ENCODE measurements around the gene CCDC102A. TPM values are rescaled to one million over a fixed set of nuclear protein-coding genes. Genes with fewer than 3 reads are reported as not detected.
A peak's percentile ranks its signal among the peaks of the same experiment; 100 is the strongest.

CCDC102A gene
- total and polyA plus RNA-seq, 2 of the 13 experiments (the other 11 are each of a cell fraction or from before 2014, with no cell fraction given), result 2.1 to 2.8 TPM

GRCh38 chr16:57485916-57486857, 50.2 kb downstream of the CCDC102A start, which contains the start of gene DOK4 (continued):
- TF ChIP-seq ZNF407 (CRISPR knock-in tag; IDR thresholded peaks at IDR 0.05; ENCODE audit: not compliant biosample characterization) (no peak), ZNF34 (CRISPR knock-in tag; IDR thresholded peaks at IDR 0.05; ENCODE audit: borderline replicate concordance) (no peak), MLXIP (CRISPR knock-in tag; IDR thresholded peaks at IDR 0.05; ENCODE audit: borderline replicate concordance) (no peak), AGO1 (IDR thresholded peaks at IDR 0.05; ENCODE audit: low read depth, low read length, poor library complexity, severe bottlenecking) (no peak), ZNF136 (CRISPR knock-in tag; IDR thresholded peaks at IDR 0.05; ENCODE audit: low read depth) (0 out of 2 replicates have a peak, but pooled peaks have one; percentile 30), ZNF710 (CRISPR knock-in tag; IDR thresholded peaks at IDR 0.05; ENCODE audit: borderline replicate concordance) (no peak), ZBTB38 (CRISPR knock-in tag; IDR thresholded peaks at IDR 0.05) (no peak; the same call in 1 of the 2 replicates)
- TF ChIP-seq, protein P1, sequence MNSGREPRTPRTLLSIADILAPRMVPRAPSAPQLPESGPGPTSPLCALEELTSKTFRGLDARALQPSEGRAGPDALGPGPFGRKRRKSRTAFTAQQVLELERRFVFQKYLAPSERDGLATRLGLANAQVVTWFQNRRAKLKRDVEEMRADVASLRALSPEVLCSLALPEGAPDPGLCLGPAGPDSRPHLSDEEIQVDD (CRISPR knock-in tag; IDR thresholded peaks at IDR 0.05; ENCODE audit: borderline replicate concordance), result no peak
- TF ChIP-seq, protein P2, sequence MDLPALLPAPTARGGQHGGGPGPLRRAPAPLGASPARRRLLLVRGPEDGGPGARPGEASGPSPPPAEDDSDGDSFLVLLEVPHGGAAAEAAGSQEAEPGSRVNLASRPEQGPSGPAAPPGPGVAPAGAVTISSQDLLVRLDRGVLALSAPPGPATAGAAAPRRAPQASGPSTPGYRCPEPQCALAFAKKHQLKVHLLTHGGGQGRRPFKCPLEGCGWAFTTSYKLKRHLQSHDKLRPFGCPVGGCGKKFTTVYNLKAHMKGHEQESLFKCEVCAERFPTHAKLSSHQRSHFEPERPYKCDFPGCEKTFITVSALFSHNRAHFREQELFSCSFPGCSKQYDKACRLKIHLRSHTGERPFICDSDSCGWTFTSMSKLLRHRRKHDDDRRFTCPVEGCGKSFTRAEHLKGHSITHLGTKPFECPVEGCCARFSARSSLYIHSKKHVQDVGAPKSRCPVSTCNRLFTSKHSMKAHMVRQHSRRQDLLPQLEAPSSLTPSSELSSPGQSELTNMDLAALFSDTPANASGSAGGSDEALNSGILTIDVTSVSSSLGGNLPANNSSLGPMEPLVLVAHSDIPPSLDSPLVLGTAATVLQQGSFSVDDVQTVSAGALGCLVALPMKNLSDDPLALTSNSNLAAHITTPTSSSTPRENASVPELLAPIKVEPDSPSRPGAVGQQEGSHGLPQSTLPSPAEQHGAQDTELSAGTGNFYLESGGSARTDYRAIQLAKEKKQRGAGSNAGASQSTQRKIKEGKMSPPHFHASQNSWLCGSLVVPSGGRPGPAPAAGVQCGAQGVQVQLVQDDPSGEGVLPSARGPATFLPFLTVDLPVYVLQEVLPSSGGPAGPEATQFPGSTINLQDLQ (CRISPR knock-in tag; IDR thresholded peaks at IDR 0.05), result no peak

Data from HepG2 (cell line).